ENCODE measurements around the gene PPT1. TPM values are rescaled to one million over a fixed set of nuclear protein-coding genes. Genes with fewer than 3 reads are reported as not detected.

Gene PPT1
- total RNA-seq, 1 experiment from 2014 or later: 57.8 TPM

DNA sequence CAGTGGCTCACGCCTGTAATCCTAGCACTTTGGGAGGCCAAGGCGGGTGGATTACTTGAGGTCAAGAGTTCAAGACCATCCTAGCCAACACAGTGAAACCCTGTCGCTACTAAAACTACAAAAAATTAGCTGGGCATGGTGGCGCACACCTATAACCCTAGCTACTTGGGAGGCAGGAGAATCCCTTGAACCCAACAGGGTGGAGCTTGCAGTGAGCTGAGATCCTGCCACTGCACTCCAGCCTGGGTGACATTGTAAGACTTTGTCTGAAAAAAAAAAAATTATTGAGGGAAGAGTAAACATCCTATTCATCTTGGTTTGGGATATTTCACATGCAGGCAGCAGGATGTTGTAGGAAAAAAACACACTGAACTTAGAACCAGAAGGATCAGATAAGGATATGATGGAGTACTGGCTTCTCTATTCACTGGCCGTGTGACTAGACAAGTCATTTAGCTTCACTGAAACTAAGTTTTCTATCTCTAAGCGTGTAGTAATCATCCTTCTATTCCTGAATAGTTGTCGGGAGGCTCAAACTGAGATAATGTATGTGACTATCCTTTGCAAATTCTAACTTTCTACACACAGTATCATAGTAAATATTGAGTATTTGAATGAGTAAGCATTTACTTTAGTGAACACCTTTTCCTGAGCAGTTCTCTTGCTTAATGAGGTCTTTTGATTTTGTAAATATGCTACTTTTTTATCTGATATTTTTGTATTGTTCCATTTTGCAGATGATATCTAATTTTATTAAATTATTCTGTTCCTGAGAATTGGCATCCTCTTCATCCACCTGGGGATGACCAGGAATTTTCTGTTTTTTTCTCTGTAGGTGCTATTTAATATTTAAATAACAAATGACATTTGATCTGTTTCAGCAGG is 38.4 kb downstream of the PPT1 start:
- DNase-seq: no peak
- intact Hi-C loops (cut with micrococcal nuclease; ENCODE audit: unreplicated experiment): no loop called here
- Mint-ChIP-seq H3K27me3 (ENCODE audit: unreplicated experiment) (no peaks in the 10 kb centered on the region), H3K9me3 (ENCODE audit: low read depth, unreplicated experiment) (no peaks in the 10 kb centered on the region), H3K27ac (ENCODE audit: unreplicated experiment) (peak overlapping the region; percentile 52), H3K4me1 (ENCODE audit: low read depth, unreplicated experiment) (peaks cover 50% of the 10 kb centered on the region), H3K4me3 (ENCODE audit: low read depth, unreplicated experiment) (no peak overlapping the region), H3K36me3 (ENCODE audit: insufficient read depth, unreplicated experiment) (peaks cover 26% of the 10 kb centered on the region)
- CTCF ChIA-PET: no interaction called here
- TF ChIP-seq, protein P1, sequence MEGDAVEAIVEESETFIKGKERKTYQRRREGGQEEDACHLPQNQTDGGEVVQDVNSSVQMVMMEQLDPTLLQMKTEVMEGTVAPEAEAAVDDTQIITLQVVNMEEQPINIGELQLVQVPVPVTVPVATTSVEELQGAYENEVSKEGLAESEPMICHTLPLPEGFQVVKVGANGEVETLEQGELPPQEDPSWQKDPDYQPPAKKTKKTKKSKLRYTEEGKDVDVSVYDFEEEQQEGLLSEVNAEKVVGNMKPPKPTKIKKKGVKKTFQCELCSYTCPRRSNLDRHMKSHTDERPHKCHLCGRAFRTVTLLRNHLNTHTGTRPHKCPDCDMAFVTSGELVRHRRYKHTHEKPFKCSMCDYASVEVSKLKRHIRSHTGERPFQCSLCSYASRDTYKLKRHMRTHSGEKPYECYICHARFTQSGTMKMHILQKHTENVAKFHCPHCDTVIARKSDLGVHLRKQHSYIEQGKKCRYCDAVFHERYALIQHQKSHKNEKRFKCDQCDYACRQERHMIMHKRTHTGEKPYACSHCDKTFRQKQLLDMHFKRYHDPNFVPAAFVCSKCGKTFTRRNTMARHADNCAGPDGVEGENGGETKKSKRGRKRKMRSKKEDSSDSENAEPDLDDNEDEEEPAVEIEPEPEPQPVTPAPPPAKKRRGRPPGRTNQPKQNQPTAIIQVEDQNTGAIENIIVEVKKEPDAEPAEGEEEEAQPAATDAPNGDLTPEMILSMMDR (IDR thresholded peaks at IDR 0.05; ENCODE audit: unreplicated experiment): no peak
- BruUV-seq (replicated peaks): no TSS peak

DNA sequence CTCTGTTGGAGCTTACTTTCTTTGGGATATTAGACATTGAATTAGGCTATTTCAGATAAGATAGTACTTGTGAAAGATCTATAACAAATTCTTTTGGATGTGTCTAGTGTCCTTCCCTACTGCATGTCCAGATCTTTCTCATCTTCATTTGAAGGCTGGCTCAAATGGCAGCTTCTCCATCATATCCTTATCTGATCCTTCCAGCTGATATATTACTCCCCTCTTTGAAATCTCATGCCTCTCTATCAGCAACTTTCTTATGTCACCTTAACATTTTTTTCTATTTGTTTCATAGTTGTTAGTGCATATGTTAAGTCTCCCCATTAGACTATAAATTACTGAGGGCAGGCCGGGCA is 39.0 kb downstream of the PPT1 start:
- no TSS peak for BruUV-seq (replicated peaks)
- H3K27ac Mint-ChIP-seq (ENCODE audit: unreplicated experiment): no peak overlapping the region
- H3K36me3 Mint-ChIP-seq (ENCODE audit: insufficient read depth, unreplicated experiment): peaks cover 23% of the 10 kb centered on the region
- no peaks in the 10 kb centered on the region for H3K27me3 Mint-ChIP-seq (ENCODE audit: unreplicated experiment)
- H3K4me1 Mint-ChIP-seq (ENCODE audit: low read depth, unreplicated experiment): peaks cover 50% of the 10 kb centered on the region
- CTCF ChIA-PET: no interaction called here
- TF ChIP-seq, protein P1 (IDR thresholded peaks at IDR 0.05; ENCODE audit: unreplicated experiment): no peak
- no peak overlapping the region for H3K4me3 Mint-ChIP-seq (ENCODE audit: low read depth, unreplicated experiment)
- H3K9me3 Mint-ChIP-seq (ENCODE audit: low read depth, unreplicated experiment): no peaks in the 10 kb centered on the region
- intact Hi-C loops (cut with micrococcal nuclease; ENCODE audit: unreplicated experiment): no loop called here
- DNase-seq: no peak

GRCh38 chr1:40057310-40058030 is 39.6 kb downstream of the PPT1 start:
- intact Hi-C loops (cut with micrococcal nuclease; ENCODE audit: unreplicated experiment): no loop called here
- no peaks in the 10 kb centered on the region for H3K9me3 Mint-ChIP-seq (ENCODE audit: low read depth, unreplicated experiment)
- no peak for DNase-seq
- H3K4me3 Mint-ChIP-seq (ENCODE audit: low read depth, unreplicated experiment): no peak overlapping the region
- TF ChIP-seq, protein P1 (IDR thresholded peaks at IDR 0.05; ENCODE audit: unreplicated experiment): no peak
- CTCF ChIA-PET: interaction anchor here (0.7 kb wide), 1 partner anchor 18 kb away, joined by 3 read pairs; no protein-coding TSS in a partner anchor
- peak overlapping the region; percentile 33 for H3K27ac Mint-ChIP-seq (ENCODE audit: unreplicated experiment)
- peaks cover 27% of the 10 kb centered on the region for H3K36me3 Mint-ChIP-seq (ENCODE audit: insufficient read depth, unreplicated experiment)
- H3K27me3 Mint-ChIP-seq (ENCODE audit: unreplicated experiment): no peaks in the 10 kb centered on the region
- peaks cover 50% of the 10 kb centered on the region for H3K4me1 Mint-ChIP-seq (ENCODE audit: low read depth, unreplicated experiment)
- BruUV-seq (replicated peaks): no TSS peak

DNA sequence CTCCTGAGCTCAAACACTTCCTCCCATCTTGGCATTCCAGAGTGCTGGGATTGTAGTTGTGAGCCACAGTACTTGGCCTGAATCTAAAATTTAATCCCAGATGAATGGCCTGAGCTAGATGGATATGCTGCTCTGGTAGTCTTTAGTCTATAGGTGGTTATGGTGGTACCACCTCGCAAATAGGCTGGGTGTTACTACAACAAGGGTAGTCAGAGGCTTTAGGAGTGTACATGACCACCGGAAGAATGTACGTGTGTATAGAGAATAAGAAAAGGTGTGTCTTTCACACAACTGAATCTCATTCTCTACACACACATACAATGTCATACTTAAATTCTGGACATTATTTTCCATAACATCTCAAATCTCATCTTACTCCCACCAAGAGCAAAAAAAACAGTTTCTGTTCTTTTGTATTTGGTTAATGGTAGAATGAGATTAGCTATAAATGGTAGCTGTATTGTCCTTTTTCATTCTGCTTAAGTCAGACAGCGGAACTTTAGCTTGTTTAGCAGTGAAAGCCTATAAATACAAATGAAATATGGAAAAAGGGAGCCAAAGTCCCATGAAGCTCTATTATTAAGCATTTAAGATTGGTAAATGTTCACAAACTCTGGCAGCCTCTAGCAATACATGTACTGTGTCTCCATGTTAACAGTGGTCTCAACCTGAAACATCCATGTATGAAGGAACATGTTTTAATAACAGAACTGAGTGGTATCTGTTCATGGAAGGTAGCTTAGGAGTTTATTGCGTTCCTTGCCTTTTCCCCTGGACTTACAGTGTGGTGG is 40.3 kb downstream of the PPT1 start:
- CTCF ChIA-PET: interaction anchor here (0.7 kb wide), 1 partner anchor 18 kb away, joined by 3 read pairs; no protein-coding TSS in a partner anchor
- intact Hi-C loops (cut with micrococcal nuclease; ENCODE audit: unreplicated experiment): no loop called here
- no peak overlapping the region for H3K4me3 Mint-ChIP-seq (ENCODE audit: low read depth, unreplicated experiment)
- H3K27me3 Mint-ChIP-seq (ENCODE audit: unreplicated experiment): no peaks in the 10 kb centered on the region
- no peak for DNase-seq
- no TSS peak for BruUV-seq (replicated peaks)
- TF ChIP-seq, protein P1 (IDR thresholded peaks at IDR 0.05; ENCODE audit: unreplicated experiment): no peak
- H3K36me3 Mint-ChIP-seq (ENCODE audit: insufficient read depth, unreplicated experiment): peaks cover 27% of the 10 kb centered on the region
- peaks cover 50% of the 10 kb centered on the region for H3K4me1 Mint-ChIP-seq (ENCODE audit: low read depth, unreplicated experiment)
- no peaks in the 10 kb centered on the region for H3K9me3 Mint-ChIP-seq (ENCODE audit: low read depth, unreplicated experiment)
- H3K27ac Mint-ChIP-seq (ENCODE audit: unreplicated experiment): no peak overlapping the region
